Measurements from ENCODE around the gene CELA2A.

DNA sequence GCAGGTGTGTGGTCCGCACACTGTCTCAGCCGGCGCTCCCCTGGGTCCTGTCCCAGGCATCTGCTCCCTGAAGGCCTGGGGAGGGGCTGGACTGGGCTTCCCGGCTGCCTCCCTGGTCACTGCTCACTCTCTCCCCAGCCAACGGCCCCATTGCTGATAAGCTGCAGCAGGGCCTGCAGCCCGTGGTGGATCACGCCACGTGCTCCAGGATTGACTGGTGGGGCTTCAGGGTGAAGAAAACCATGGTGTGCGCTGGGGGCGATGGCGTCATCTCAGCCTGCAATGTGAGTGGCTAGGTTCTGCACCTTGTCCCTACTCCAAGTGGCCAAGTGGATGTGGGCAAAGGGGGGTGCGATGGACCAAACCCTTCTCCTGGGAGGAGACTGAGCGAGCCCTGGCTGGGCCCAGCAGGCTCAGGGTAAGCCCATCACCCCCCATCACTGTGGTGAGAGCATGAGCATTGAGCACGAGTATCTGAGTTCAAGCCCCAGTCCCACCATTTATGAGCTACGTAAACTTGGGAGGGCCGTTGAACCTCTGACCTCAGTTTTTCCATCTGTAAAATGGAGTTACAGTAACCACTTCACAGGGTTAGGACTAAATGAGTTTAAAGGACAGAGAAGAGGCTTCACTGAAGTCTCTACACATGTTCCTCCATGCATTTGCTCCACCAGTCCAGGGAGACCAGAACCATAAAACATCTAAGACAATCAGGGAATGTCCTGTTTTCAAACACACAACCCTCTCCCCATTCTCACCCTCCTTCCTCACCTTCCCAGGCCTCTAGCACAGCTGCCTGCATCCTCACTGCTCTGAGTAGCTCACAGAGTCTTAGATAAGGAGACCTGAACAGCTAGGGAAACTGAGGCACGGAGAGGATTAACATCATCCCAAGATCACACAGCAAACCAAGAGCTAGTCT is 11.8 kb upstream of the CELA2A start:
- TF ChIP-seq, protein P1, sequence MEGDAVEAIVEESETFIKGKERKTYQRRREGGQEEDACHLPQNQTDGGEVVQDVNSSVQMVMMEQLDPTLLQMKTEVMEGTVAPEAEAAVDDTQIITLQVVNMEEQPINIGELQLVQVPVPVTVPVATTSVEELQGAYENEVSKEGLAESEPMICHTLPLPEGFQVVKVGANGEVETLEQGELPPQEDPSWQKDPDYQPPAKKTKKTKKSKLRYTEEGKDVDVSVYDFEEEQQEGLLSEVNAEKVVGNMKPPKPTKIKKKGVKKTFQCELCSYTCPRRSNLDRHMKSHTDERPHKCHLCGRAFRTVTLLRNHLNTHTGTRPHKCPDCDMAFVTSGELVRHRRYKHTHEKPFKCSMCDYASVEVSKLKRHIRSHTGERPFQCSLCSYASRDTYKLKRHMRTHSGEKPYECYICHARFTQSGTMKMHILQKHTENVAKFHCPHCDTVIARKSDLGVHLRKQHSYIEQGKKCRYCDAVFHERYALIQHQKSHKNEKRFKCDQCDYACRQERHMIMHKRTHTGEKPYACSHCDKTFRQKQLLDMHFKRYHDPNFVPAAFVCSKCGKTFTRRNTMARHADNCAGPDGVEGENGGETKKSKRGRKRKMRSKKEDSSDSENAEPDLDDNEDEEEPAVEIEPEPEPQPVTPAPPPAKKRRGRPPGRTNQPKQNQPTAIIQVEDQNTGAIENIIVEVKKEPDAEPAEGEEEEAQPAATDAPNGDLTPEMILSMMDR (conservative IDR thresholded peaks at IDR 0.05; ENCODE audit: low read depth, low read length), result no peak
- no peak for TF ChIP-seq EZH2 (IDR thresholded peaks at IDR 0.05; ENCODE audit: borderline replicate concordance, low read depth, low read length, poor library complexity, severe bottlenecking)

All from A673 (cell line).